Pericardium fibroblast (primary cell): Measurements from ENCODE around the gene POLH. TPM values are rescaled to one million over a fixed set of nuclear protein-coding genes. Genes with fewer than 3 reads are reported as not detected.

ENCODE experiments used
- total RNA-seq: library from RNA; depleted of rRNA; stranded (reverse); fragments of >200 nt; gene quantifications from 2 replicates; pipeline ENCODE4 v1.2.3, GENCODE V29; 2015

POLH gene
- total RNA-seq = 11.3 and 29.1 TPM in 2 replicates

DNA sequence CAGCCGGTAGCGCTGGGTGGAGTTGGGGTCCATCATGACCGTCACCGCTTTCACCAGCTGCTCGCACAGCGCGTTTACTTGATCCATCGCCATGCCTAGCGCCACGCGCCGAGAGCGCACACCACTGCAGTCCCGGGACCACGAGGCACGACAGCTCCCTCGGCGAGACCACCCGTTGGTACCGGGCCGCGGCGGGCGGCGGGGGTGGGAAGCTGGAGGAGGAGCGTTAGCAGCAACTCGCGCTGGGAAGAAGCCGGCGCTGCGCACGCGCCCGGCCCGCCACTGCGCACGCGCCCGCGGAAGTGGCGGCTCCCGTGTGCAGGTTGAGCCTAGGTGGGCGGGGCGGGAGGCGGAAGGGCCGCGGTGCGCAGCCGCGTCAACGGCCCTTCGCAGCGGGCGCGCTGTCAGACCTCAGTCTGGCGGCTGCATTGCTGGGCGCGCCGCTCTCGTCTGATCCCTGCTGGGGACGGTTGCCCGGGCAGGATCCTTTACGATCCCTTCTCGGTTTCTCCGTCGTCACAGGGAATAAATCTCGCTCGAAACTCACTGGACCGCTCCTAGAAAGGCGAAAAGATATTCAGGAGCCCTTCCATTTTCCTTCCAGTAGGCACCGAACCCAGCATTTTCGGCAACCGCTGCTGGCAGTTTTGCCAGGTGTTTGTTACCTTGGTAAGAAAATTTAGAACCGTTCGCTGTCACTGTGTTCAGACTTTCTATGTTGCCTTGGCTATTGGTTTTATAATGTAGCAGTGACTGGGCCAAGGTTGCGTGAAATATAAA, at the start of gene POLH, which contains the start of gene XPO5:
Gene POLH (plus strand): TSS at position 414 of the 780 bp plus-strand sequence. CDS start 6,135 bp downstream, outside the sequence.
Gene XPO5 (minus strand): TSS at position 267 of the 780 bp plus-strand sequence. CDS start 174 bp downstream, at position 93.

DNA sequence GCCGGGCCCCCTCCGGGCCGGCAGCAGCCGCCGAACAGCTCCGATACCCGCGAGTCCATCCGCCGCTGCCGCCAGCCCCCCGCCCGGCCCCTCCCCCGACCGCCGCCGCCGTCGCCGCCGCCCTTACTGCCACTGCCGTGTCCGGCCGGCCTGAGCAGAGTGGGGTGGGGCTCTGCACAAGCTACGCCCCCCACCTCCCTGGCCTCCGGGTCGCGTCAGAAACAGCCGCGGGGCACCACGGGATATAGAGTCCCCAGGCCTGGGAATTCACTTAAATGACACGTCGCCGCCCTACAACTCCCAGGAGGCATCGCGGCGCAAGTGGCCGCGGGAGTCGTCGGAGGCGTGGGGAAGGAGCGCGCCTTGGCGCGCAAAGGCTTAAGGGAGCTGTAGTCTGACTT, 53.1 kb downstream of the POLH start, which contains the start of gene GTPBP2:
Gene GTPBP2 (minus strand): TSS at position 161 of the 401 bp plus-strand sequence. CDS start 102 bp downstream, at position 59.

DNA sequence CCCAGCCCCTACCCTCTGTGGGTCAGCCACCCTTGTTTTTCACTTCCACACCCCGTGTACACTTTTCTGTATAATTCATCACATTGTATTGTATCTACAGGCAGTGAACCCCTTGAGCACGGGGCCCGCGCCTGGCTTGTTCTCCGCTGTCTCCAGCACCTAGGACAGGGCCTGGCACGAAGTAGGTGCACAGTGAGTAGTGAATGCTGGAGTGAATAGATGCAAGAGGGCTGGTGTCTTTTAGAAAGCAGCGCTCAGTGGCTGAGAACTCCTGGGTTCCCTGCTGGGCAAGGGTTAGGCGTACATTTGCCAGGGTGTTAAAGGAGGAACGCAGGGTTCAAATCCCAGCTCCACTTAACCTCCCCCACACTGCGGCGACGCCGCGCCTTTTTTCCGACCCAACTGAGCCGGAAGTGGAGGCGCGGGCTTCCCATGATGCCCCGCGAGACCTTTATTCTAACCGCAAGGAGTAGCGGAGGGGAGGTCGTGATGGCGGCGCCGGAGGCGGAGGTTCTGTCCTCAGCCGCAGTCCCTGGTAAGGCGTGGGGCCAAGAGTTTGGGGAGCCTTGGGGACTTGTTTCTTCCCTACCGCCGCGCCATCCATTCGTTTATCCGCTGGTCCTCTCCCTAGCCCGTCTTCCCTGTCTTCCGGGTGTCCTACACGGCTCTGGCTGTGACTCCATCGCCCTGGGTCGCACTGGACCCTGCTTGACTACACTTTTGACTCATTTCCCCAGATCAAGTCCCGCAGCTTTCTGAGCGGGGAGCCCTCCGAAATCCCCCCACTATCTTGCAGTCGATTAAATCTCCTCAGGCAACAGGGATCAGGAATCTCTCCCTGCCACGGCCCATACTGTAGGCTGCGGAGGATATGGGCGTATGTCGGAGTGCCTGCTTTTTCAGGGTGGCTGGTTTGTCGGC, 59.7 kb downstream of the POLH start, which contains the start of gene MAD2L1BP:
Gene MAD2L1BP (plus strand): TSS at position 454 of the 921 bp plus-strand sequence. CDS start 36 bp downstream, at position 490.

DNA sequence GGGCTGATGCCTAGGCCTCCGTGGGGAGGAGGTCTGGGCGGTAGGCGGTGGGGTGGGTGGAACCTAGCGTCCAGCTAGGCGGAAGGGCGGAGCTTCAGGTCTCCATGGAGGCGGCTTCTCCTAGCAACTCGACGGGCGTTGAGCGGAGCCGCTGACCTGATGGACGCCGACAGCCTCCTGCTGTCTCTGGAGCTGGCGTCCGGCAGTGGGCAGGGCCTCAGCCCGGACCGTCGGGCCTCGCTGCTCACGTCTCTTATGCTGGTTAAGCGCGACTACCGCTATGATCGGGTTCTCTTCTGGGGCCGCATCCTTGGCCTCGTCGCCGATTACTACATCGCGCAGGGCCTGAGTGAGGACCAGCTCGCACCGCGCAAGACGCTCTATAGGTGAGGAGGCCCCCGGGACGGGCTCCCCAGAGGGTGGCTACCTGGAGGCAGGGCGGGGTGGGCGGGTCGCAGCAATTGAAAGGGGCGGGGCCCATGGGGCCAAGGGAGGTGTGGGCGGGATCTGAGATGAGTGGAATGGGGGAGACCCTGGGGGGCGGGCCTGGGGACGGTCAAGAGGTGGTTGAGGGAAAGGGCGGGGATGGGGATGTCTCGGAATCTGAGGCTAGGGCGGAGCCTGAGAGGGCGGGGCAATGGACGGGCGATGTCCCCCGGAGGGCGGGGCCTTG, 69.1 kb downstream of the POLH start, which contains the start of gene RSPH9:
Gene RSPH9 (plus strand): TSS at position 97 of the 673 bp plus-strand sequence. CDS start 63 bp downstream, at position 160.

Other genes with a start within 250 kb of the POLH start
- 8.2 and 10.0 TPM in 2 replicates for gene ZNF318, start 206.5 kb upstream of the POLH start, total RNA-seq
- 17.2 and 17.5 TPM in 2 replicates for gene ABCC10, start 148.6 kb upstream of the POLH start, total RNA-seq
- 0.23 and 5.8 TPM in 2 replicates for gene DLK2, start 120.6 kb upstream of the POLH start, total RNA-seq
- 16.1 and 21.8 TPM in 2 replicates for gene TJAP1, start 98.6 kb upstream of the POLH start, total RNA-seq
- 0.35 and 1.5 TPM in 2 replicates for gene LRRC73, start 65.8 kb upstream of the POLH start, total RNA-seq
- 119 and 131 TPM in 2 replicates for gene YIPF3, start 59.3 kb upstream of the POLH start, total RNA-seq
- gene POLR1C, start 59.1 kb upstream of the POLH start, total RNA-seq = 18.2 and 19.7 TPM in 2 replicates
- 13.3 and 54.6 TPM in 2 replicates for gene XPO5, start 147 bp upstream of the POLH start, total RNA-seq
- 35.7 and 53.8 TPM in 2 replicates for gene GTPBP2, start 53.1 kb downstream of the POLH start, total RNA-seq
- gene MAD2L1BP, start 59.7 kb downstream of the POLH start, total RNA-seq = 25.4 and 29.5 TPM in 2 replicates
- gene RSPH9, start 68.9 kb downstream of the POLH start, total RNA-seq = 0.47 and 1.2 TPM in 2 replicates
- gene MRPS18A, start 111.6 kb downstream of the POLH start, total RNA-seq = 30.8 and 47.1 TPM in 2 replicates
- 134 and 143 TPM in 2 replicates for gene VEGFA, start 194.0 kb downstream of the POLH start, total RNA-seq